Muscle layer of colon (tissue), 2 donors: ENCODE measurements around the gene STAG3.
"Not testable (repeated sequence)": the region's sequence is repeated elsewhere in the genome, so short reads cannot be mapped to it uniquely, and the experiment has no call there.

Experiments
- H3K27ac ChIP-seq: one replicate; pipeline ENCODE4 v1.7.0; 2013; ENCODE audit warnings: low read depth, mild to moderate bottlenecking, low read length, moderate library complexity
- H3K27me3 ChIP-seq, 2 donors: one replicate each; pipeline ENCODE4 v1.7.0; 2013; ENCODE audit warnings: low read length in 2 of 2, mild to moderate bottlenecking in 2 of 2; ENCODE audit not compliant: insufficient read depth in 2 of 2, control insufficient read depth in 1 of 2
- H3K36me3 ChIP-seq: one replicate; pipeline ENCODE4 v1.7.0; 2013; ENCODE audit warnings: mild to moderate bottlenecking, low read length; ENCODE audit not compliant: insufficient read depth
- H3K4me1 ChIP-seq: one replicate; pipeline ENCODE4 v1.7.0; 2013; ENCODE audit warnings: mild to moderate bottlenecking, low read length; ENCODE audit not compliant: insufficient read depth
- H3K4me3 ChIP-seq, 2 donors: one replicate each; pipeline ENCODE4 v1.7.0; 2013; ENCODE audit warnings: low read length in 2 of 2, low read depth in 1 of 2, mild to moderate bottlenecking in 1 of 2, moderate library complexity in 1 of 2
- H3K9ac ChIP-seq: one replicate; pipeline ENCODE4 v1.7.0; 2013; ENCODE audit warnings: low read length
- H3K9me3 ChIP-seq: one replicate; pipeline ENCODE4 v1.7.0; 2013; ENCODE audit warnings: mild to moderate bottlenecking, low read length
- donor health status: abdominal sarcoma.
- donor health status: Adenocarcinoma of cecum.

Gene STAG3

DNA sequence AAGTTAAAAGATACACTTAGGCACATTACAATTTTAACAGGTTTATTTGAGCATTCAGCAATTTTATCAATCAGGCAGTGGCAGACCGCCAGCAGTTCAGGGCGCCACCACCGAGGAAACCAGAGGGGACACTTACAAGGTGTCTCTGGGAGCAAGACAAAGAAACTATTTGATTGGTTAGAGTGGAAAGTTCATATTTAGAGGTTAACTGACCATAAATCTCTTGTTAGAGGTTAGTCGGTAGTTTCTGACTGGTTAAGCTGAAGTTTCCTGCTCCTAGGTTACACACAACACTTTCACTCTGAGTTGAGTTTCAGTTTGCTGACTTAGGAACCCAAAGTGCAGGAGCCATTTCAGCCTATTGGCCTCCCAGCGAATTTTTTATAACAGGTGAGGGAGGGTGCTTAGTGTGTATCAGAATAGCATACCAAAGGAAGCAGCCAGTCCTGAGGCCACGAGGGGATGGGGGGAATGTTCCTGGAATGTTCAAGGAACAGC, 31.2 kb downstream of the STAG3 start:
- H3K27me3 ChIP-seq: no peaks in the 10 kb centered on the region
- H3K4me3 ChIP-seq: no peak overlapping the region
- no peaks in the 10 kb centered on the region for H3K4me1 ChIP-seq

DNA sequence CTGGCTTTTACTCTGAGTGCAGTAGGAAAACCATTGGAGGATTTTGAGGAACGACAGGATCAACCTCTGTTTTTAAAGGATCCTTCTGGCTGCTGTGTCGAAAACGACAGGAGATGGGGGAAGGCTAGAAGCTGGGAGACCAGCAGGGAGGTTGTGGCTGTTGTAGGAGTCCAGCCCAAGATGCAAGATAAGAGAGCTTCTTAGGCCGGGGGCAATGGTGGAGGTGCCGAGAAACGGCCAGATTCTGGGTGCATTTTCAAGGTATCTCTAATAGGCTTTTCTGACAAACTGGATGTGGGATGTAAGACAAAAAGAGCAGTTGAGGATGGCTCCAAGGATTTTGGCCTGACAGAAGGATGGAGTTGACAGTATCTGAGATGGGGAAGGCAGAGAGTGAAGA, 31.8 kb downstream of the STAG3 start:
- no peaks in the 10 kb centered on the region for H3K36me3 ChIP-seq
- H3K9ac ChIP-seq: no peak overlapping the region
- no peaks in the 10 kb centered on the region for H3K9me3 ChIP-seq
- no peak overlapping the region for H3K4me3 ChIP-seq
- no peaks in the 10 kb centered on the region for H3K27me3 ChIP-seq
- no peaks in the 10 kb centered on the region for H3K4me1 ChIP-seq
- H3K27ac ChIP-seq: no peak overlapping the region

More for the DNA sequence above, 31.2 kb downstream of the STAG3 start:
- H3K9me3 ChIP-seq: no peaks in the 10 kb centered on the region
- H3K36me3 ChIP-seq: no peaks in the 10 kb centered on the region
- H3K9ac ChIP-seq: no peak overlapping the region
- no peak overlapping the region for H3K27ac ChIP-seq

DNA sequence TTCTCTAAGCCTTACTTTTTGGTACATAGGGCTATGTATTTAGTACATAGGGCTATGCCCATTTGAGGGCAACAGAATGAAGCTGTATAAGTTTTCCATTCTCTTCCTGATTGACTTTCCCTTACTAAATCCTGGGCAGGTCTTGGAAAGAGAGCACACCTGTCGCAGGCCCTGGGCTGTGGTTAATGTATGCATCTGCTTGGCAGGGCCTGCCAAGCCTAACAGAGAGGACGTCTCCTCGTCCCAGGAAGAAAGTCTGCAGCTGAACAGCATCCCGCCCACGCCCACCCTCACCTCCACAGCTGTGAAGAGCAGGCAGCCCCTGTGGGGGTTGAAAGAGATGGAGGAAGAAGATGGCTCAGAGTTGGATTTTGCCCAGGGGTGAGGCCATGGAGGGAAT, 33.1 kb downstream of the STAG3 start:
- Histone ChIP-seq H3K4me3 (no peak overlapping the region), H3K36me3 (no peaks in the 10 kb centered on the region), H3K9ac (no peak overlapping the region), H3K9me3 (no peaks in the 10 kb centered on the region), H3K4me1 (peaks cover 3% of the 10 kb centered on the region), H3K27ac (no peak overlapping the region), H3K27me3 (no peaks in the 10 kb centered on the region)

DNA sequence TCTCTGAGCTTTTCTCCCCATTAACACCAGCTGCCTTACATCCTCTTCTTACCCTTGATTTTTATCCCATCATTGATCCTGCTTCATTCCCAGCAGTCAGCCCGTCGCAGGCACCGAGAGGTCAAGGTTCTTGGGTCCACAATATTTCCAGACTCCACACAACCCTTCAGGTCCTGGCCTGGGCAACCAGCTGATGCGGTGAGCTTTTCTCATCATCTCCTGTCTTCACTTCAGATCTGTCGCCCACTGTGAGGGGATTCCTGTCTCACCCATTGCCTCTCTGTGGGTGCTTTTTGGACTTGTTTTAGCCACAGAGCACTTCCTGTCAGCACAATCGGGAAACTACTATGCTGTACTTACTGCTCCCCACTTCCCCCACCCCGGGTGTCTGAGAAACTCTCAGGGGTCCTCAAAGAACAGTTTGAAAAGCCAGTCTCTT, 33.6 kb downstream of the STAG3 start:
- Histone ChIP-seq H3K4me1 (peaks cover 4% of the 10 kb centered on the region), H3K4me3 (no peak overlapping the region), H3K27ac (no peak overlapping the region), H3K9me3 (no peaks in the 10 kb centered on the region), H3K36me3 (no peaks in the 10 kb centered on the region), H3K9ac (no peak overlapping the region), H3K27me3 (no peaks in the 10 kb centered on the region)

DNA sequence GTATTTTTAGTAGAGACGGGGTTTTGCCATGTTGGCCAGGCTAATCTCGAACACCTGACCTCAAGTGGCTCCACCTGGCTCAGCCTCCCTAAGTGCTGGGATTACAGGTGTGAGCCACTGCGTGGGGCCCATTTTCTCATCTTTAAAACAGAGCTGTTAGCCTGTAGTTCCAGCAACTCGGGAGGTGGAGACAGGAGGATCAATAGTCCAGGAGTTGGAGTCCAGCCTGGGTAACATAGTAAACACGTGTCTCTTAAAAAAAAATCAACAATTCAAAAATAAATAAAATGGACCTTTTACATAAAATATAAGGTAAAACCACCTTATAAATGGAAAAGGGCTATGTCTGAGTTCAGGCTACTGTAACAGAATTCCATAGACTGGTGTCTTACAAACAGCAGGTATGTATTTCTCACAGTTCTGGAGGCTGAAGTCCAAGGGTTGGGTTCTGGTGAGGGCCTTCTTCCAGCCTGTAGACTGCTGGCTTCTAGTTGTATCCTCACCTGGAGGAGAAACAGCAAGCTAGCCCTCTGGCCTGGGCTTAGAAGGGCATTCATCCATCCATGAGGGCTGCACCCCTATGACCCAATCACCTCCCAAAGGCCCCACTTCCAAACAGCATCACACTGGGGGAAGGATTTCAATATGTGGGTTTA, 35.0 kb downstream of the STAG3 start:
- H3K27me3 ChIP-seq: no peaks in the 10 kb centered on the region
- H3K4me3 ChIP-seq: no peak overlapping the region
- H3K27ac ChIP-seq: no peak overlapping the region
- H3K9me3 ChIP-seq: no peaks in the 10 kb centered on the region
- peaks cover 4% of the 10 kb centered on the region for H3K4me1 ChIP-seq
- no peaks in the 10 kb centered on the region for H3K36me3 ChIP-seq
- H3K9ac ChIP-seq: no peak overlapping the region

DNA sequence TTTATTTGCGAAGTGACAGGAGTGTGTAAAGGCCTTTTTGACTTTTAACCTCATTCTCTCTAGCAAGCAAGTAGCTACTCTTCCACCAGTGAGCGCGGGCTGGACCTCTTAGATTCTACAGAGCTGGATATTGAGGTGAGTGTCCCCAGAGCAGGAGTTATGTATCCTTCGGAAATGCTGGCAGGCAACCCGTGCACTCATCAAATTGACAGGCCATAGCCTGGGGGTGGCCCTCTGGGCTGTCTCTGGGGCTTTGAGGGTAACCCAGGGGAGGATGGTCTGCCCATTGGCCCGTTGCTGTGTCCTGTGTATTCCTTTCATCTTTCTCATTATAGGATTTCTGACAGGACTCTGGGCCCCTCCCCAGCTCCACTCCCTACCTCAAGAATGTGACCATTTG, 36.0 kb downstream of the STAG3 start:
- H3K4me3 ChIP-seq: no peak overlapping the region
- no peak overlapping the region for H3K27ac ChIP-seq
- H3K9ac ChIP-seq: no peak overlapping the region
- H3K36me3 ChIP-seq: no peaks in the 10 kb centered on the region
- H3K9me3 ChIP-seq: no peaks in the 10 kb centered on the region
- H3K27me3 ChIP-seq: no peaks in the 10 kb centered on the region
- peaks cover 4% of the 10 kb centered on the region for H3K4me1 ChIP-seq

DNA sequence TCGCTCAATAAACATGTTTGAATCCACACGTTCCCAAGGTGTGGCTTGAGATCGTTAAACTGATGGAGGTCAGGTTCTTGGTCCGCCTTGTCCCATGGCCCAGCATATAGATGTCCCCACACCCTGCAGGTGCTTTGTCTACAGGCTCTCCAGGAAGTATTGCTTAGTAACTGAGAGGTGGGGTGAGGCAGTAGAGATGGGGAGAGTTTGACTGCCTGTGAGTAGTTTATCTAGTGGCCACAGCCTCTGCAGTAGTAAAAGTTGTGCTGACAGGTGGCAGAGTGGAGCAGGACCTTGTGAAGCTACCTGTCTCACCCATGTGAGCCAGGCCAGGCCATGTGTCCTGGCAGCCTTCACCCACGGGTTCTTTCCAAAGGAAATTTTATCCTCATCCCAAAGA, 36.6 kb downstream of the STAG3 start:
- H3K9me3 ChIP-seq, H3K27me3 ChIP-seq, H3K4me3 ChIP-seq, H3K4me1 ChIP-seq, H3K27ac ChIP-seq, H3K36me3 ChIP-seq, H3K9ac ChIP-seq: not testable (repeated sequence)

DNA sequence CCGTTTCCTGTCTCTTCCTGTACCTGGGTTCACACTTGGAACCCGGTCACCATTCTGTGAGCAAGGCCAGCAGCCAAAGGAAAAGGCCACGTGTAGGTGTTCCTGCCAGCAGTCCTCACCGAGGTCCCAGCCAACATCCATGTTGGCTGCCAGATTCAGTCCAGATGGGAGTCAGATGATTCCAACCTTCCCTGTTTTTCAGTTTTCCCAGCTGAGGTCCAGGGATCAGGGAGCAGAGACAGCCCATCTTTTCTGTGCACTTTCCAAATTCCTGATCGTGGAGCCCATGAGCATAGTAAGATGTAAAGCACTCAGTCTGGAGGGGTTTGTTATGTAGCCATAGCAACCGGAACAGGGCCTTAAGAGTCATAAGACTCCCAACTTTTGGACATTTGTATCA, 38.2 kb downstream of the STAG3 start:
- Histone ChIP-seq H3K27me3 (no peaks in the 10 kb centered on the region), H3K9me3 (no peaks in the 10 kb centered on the region), H3K27ac (no peak overlapping the region), H3K4me1 (peaks cover 4% of the 10 kb centered on the region), H3K4me3 (no peak overlapping the region), H3K9ac (no peak overlapping the region), H3K36me3 (no peaks in the 10 kb centered on the region)

DNA sequence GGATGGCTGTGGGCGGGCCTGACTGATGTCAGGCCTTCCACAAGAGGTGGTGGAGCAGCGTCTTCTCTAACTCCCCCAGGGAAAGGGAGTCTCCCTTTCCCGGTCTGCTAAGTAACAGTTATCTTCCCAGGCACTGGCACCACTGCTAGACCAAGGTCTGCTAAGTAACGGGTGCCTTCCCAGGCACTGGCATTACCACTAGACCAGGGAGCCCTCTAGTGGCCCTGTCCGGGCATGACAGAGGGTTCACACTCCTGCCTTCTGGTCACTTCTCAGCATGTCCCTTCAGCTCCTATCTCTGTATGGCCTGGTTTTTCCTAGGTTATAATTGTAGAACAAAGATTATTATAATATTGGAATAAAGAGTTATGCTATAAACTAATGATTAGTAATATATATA, 40.2 kb downstream of the STAG3 start:
- H3K9ac ChIP-seq, H3K9me3 ChIP-seq, H3K4me1 ChIP-seq, H3K36me3 ChIP-seq, H3K4me3 ChIP-seq, H3K27ac ChIP-seq, H3K27me3 ChIP-seq: not testable (repeated sequence)

DNA sequence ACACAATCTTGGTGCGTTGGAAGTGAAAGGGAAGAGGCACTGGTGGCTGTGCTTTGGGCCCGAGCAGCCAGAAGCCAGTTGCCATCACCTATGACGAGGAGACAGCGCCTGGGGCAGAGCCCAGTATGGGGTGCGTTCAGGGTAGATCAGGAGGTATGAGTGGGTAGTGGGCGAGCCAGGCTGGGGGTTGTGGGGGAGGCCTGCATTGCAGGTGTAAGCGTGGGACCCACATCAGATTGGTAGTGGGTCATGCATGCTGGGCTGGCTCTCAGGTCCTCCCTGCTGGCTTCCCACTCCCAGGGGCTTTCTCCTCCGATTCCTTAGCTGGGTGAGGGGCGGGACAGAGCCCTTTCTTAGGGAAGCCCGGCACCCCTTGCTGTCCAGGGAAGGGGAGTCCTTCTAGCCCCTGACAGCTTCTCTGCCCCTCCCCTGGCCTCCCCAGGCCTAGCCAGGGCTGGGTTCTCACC, 41.6 kb downstream of the STAG3 start:
- no peak overlapping the region for H3K9ac ChIP-seq
- H3K36me3 ChIP-seq: no peaks in the 10 kb centered on the region
- H3K4me3 ChIP-seq: no peak overlapping the region
- H3K9me3 ChIP-seq: no peaks in the 10 kb centered on the region
- no peaks in the 10 kb centered on the region for H3K27me3 ChIP-seq
- H3K27ac ChIP-seq: no peak overlapping the region
- peaks cover 4% of the 10 kb centered on the region for H3K4me1 ChIP-seq

DNA sequence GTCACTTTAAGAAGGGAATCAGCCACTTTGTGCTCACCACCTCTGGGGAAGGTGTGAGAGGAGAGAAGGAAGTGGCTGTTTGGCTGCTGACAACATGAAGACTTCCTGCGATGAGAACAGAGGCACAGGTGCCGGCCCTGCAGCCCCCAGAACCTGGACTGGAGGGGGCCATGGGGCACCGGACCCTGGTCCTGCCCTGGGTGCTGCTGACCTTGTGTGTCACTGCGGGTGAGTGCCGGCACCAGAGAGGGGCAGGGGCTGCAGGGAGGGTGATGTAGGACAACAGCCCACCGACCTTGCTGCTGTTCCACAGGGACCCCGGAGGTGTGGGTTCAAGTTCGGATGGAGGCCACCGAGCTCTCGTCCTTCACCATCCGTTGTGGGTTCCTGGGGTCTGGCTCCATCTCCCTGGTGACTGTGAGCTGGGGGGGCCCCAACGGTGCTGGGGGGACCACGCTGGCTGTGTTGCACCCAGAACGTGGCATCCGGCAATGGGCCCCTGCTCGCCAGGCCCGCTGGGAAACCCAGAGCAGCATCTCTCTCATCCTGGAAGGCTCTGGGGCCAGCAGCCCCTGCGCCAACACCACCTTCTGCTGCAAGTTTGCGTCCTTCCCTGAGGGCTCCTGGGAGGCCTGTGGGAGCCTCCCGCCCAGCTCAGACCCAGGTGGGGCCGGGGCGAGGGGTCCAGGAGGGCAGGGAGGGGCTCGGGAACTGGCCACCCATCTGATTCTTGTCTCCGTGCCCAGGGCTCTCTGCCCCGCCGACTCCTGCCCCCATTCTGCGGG, 42.3 kb downstream of the STAG3 start, which contains the start of gene PVRIG:
TSS of gene PVRIG (plus strand) at position 149 of the 785 bp plus-strand sequence. CDS start at position 171, 22 bp downstream.
- H3K4me1 ChIP-seq, H3K9me3 ChIP-seq, H3K27ac ChIP-seq, H3K9ac ChIP-seq, H3K36me3 ChIP-seq, H3K4me3 ChIP-seq, H3K27me3 ChIP-seq: not testable (repeated sequence)
